Hepatocyte (in vitro differentiated cells): Measurements from ENCODE around the gene CDC7.

ENCODE experiments used
- EZH2 ChIP-seq: fragments of 200-600 bp; sonication (generic); IDR thresholded peaks from 2 replicates; pipeline ENCODE4 v1.6.1; 2016; ENCODE audit warnings: antibody characterized with exemption, mild to moderate bottlenecking, borderline replicate concordance
- TF ChIP-seq, protein P1 (sequence below): fragments of 200-600 bp; sonication (generic); IDR thresholded peaks from 2 replicates; pipeline ENCODE4 v1.5.1; 2016; ENCODE audit warnings: antibody characterized with exemption, mild to moderate bottlenecking; ENCODE audit not compliant: poor library complexity

DNA sequence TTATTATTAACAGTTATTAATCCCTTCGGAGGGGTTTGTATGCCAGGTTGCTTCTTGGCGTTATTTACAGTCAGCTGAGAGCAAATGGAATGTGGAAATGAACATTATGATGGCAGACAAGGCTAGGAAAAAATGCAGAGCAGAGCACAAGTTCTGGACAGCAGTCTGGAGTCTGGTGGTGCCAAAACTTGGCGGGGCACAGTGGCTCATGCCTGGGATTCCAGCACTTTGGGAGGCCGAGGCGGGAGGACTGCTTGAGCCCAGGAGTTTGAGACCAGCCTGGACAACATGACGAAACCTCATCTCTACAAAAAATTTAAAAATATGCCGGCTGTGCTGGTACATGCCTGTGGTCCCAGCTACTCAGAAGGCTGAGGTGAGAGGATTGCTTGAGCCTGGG is 67.6 kb downstream of the CDC7 start:
- TF ChIP-seq, protein P1, sequence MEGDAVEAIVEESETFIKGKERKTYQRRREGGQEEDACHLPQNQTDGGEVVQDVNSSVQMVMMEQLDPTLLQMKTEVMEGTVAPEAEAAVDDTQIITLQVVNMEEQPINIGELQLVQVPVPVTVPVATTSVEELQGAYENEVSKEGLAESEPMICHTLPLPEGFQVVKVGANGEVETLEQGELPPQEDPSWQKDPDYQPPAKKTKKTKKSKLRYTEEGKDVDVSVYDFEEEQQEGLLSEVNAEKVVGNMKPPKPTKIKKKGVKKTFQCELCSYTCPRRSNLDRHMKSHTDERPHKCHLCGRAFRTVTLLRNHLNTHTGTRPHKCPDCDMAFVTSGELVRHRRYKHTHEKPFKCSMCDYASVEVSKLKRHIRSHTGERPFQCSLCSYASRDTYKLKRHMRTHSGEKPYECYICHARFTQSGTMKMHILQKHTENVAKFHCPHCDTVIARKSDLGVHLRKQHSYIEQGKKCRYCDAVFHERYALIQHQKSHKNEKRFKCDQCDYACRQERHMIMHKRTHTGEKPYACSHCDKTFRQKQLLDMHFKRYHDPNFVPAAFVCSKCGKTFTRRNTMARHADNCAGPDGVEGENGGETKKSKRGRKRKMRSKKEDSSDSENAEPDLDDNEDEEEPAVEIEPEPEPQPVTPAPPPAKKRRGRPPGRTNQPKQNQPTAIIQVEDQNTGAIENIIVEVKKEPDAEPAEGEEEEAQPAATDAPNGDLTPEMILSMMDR, result no peak
- TF ChIP-seq EZH2, result no peak
